GM21515 (cell line): ENCODE data around the gene PDE4D.
A peak's percentile ranks its signal among the peaks of the same experiment; 100 is the strongest.
"Not testable (repeated sequence)": the region's sequence is repeated elsewhere in the genome, so short reads cannot be mapped to it uniquely, and the experiment has no call there.

Experiments used
- ATAC-seq: cut with Tn5 transposase; IDR thresholded peaks from one replicate; pipeline ENCODE4 v1.9.1; 2021; ENCODE audit not compliant: unreplicated experiment

Gene PDE4D

GRCh38 chr5:59065554-59065953 lies 828.0 kb downstream of the PDE4D start:
- ATAC-seq, result no peak

- ATAC-seq, result no peak
These were observed 829.2 kb downstream of the PDE4D start for GRCh38 chr5:59064293-59064692.

DNA sequence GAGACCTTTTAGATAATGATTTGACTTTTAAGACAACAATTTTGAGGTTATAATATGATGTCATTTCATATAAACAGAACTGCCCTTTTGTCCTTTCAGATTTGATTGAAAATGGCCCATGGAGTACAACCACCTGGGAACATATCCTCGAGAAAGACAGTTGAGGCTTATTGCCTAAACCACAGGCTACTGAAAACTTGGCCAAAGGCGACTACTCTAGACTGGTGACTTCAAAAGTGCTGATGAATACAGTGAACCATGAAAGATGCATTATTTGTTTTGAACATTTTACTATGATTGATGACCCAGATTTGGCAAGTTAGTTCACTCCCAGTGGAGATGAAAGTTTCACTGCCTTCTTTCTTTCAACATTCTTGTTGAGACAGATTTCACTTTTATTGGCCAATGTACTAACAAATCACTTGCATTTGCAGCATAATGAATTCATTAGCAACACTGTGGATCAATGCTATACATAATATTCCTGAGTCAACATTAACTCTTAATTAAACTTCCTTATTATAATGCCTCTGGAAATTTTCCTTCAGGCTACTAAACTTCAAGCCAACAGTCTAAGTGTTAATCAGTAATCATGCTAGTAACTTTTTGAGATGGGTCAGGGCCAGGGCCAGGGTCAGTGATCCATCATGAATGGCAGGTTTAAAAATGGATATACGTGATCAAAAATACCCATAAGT lies 830.4 kb downstream of the PDE4D start:
- no peak for ATAC-seq

DNA sequence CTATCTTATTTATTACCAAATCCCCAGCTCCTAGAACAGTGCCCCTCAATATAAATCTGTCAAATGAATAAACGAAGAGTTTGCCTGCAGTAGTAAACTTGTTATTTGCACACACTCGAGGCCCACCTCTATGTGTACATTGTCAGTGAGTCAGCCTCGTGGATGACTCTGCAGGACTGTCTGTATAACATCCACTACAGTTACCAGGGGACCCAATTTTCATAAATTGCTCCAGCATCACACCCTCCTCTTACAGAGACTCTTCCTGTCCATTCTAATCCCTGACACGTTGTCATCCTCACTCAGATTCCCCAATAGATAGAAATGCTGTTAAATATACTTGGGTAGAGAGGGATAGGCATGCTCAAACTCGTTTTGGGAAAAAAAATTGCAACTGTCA lies 832.1 kb downstream of the PDE4D start:
- ATAC-seq, result no peak

GRCh38 chr5:59058969-59059687 lies 834.4 kb downstream of the PDE4D start:
- ATAC-seq, result no peak

DNA sequence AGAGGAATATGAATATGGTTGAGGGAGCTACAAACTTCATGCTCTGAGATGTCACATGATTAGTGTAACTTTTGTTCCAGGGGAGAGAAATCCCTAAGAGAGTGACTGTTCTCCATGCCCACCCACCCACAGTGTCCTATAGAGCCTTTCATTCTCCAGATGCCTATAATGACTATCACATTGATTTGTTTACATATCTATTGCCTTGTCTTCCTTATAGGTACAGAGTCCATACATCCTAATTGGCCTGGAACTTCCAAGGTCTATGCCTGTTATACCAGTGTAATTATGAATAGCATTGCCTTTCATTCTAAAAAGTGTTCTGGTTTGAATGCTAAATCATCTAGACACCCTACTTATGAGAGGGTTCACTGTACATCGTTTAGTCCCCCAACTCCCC lies 835.3 kb downstream of the PDE4D start:
- no peak for ATAC-seq

DNA sequence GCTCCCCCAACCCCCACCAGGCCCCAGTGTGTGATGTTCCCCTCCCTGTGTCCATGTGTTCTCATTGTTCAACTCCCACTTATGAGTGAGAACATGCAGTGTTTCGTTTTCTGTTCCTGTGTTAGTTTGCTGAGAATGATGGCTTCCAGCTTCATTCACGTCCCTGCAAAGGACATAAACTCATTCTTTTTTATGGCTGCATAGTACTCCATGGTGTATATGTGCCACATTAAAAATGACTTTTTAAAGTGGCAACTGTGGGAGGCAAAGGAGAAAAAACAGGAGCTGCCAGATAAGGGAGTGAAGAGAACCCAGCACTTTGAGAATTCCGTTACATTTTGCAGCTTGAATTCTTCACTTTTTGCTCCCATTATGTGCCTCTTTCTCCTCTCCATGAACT lies 836.9 kb downstream of the PDE4D start:
- ATAC-seq, result not testable (repeated sequence)

- ATAC-seq, result no peak
These were observed 837.6 kb downstream of the PDE4D start for GRCh38 chr5:59055745-59056448.

GRCh38 chr5:59054963-59055528 lies 838.5 kb downstream of the PDE4D start:
- no peak for ATAC-seq

GRCh38 chr5:59051951-59052350 lies 841.6 kb downstream of the PDE4D start:
- no peak for ATAC-seq

DNA sequence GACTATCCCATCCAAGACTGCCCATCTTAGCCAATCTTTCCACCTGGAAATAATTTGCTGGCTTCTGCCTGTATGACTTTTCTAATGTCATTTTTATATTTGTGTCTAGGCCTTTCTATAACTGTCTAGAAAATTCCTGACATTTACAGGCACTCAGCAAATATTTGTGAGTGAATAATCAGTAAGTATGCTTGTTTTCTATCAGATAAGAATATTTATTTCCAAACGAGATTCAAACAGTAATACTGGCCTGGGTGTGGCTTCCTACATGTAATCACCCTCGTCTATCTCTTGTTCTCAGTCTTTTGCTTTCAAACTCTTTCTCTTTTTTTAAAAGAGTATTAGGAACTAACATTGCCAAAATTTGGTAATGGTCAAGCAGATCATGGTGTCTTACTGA lies 844.4 kb downstream of the PDE4D start:
- no peak for ATAC-seq

DNA sequence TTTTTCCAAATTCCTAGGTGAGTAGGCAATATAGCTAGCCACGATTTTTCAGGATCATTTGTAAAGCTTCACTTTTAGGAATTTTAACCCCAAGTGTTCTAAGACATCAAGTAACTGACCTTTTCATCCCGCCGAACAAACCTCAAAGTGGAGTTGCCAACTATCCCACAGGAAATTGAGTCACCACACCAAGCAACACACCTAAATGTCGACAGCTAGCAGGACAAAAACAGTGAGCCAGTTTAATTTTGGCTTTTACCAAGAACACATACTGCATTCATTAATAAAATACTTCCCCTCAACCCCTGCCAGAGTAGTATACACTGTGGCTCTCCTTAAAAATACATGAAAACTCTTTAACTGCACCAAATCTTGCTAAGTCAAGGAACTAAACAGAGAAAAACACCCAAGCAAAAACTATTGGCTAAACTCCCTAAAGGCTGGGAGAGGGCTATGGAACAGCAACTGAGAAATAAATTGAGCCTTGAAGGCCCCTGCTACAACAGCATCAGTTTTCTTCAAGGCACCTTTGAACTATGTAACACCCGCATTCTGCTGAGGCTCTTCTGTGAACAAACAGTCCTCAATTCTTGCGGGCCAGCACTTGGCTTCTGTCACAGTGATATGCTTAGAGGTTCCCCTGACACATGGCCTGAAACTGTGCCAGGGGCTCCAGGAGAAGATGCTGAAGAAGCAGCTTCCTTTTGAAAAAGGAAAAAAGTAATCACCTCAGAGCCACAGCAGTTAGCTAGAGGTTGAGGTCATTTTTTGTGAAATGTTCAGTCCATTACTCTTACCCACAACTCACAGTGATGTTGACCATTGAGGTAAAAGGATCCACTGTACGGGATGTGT lies 851.1 kb downstream of the PDE4D start:
- no peak for ATAC-seq

DNA sequence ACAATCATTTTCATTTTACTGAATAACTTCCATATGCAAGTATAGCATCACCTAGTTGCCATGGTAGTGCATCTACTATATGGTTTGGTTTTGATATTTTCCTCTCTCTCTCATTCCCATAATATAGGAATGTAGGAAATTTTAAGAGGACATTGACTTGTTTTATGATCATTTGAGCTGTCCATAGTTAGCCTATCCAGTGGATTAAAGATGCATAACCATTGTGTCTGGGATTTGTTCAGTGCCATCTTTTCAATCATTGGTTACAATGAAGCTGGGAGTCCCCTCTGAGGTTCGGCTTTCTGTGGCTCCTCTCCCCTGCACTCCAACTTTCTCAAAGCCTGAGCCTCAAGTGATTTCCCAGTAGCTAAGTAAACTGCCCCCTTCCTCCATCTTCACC lies 852.2 kb downstream of the PDE4D start:
- no peak for ATAC-seq

- ATAC-seq, result no peak
These were observed 852.7 kb downstream of the PDE4D start for GRCh38 chr5:59040804-59041201.

DNA sequence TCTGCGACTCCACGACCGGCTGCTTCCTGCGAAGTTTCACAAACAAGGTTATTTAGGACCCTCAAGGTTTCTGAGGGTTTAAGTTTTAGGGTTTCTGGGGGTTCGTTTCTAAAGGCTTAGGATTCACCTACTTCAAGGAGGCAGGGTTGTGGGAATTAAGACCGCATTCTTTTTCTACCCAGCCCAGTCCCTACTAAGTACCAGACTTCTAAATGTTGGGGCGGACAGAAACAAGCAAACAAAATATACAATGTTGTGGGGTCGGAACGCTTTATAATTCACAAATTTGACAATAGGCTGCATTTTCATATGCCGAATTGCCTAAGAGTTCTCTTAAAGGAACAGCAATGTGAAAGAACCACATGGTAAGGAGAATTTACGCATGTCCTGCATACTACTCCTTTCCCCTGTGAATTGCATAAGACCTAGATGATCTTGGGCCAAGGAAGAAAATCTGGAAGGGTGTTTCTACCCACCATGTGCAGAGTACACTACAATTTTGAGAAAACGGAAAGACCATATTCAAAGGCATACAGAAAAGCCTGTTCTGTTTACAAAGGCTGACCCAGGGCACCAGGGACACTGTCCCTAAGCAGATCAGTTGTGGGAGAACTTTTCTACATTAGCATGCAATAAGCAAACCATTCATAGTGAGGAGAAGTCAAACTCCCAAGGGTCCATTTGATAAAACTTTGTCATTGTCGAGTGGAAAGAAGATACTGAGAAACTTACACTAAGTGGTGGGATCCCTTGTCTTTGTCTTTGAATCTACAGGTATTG lies 853.3 kb downstream of the PDE4D start:
- ATAC-seq, result no peak

GRCh38 chr5:59039296-59040023 lies 854.1 kb downstream of the PDE4D start:
- ATAC-seq, result peak; percentile 72

DNA sequence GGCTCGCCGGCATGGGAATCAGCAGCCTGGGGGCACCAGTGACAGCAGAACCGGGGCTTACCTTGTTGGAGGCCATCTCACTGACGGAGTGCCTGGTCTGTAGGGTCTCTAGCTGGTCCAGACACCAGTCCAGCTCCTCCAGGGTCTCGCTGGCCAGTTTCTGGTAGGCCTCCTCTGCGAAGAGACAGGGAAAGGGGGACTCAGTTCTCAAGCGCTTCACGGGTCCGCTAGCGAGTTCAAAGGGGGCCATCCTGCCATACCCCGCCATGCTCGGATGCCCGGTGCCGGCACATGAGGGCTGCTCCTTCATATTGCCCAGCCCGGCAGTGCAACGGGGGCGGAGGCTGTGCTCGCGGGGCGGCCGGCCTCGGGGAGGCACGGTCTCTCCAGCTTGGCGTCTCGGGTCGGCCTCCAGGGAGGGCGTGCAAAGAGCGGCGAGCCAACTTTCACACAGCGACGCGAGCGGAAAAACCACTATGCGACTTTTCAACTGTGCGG lies 854.7 kb downstream of the PDE4D start:
- ATAC-seq, result no peak

DNA sequence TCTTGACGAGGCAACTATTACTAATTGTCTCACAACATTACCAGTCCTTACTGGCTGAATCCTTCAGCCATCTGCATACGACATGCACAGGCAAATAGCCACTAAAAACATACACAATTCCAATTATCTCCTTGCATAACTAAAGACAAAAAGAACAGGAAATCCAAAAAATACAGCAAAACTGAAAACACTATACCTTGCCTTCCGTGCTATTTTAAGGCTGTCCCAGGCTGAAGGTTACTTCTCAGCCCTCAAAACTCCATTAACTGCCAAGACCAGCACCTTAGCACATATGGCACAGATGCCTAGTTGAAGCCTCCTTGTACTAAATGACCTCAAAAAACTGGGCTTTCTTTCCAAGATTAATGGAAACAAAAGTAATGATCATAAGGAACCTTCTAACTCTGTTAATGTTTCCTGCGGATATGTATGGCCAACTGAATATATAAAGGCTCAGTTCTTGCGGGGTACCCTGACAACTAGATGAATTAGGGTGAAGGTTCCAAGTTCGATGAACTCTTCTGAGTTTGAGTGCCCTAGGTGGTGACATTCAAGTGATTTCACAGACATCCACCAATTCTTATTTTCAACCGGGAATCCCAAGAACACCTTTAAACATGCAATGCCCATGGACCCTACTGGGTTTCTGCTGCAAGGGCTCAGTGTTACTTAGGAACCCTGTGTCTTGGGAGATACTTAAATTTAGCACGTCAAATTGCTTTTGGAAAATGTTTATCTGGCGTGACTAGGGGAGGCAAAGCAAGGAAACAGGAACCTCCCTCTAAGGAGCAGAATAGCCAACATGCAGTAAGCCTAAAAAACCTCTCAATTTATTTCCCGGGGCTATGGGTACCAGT lies 855.4 kb downstream of the PDE4D start:
- ATAC-seq, result no peak
